ENCODE measurements around the gene C2orf80. TPM values are rescaled to one million over a fixed set of nuclear protein-coding genes. Genes with fewer than 3 reads are reported as not detected.

The C2orf80 gene
- total and polyA plus RNA-seq, 5 donors from 2014 or later: not detected

DNA sequence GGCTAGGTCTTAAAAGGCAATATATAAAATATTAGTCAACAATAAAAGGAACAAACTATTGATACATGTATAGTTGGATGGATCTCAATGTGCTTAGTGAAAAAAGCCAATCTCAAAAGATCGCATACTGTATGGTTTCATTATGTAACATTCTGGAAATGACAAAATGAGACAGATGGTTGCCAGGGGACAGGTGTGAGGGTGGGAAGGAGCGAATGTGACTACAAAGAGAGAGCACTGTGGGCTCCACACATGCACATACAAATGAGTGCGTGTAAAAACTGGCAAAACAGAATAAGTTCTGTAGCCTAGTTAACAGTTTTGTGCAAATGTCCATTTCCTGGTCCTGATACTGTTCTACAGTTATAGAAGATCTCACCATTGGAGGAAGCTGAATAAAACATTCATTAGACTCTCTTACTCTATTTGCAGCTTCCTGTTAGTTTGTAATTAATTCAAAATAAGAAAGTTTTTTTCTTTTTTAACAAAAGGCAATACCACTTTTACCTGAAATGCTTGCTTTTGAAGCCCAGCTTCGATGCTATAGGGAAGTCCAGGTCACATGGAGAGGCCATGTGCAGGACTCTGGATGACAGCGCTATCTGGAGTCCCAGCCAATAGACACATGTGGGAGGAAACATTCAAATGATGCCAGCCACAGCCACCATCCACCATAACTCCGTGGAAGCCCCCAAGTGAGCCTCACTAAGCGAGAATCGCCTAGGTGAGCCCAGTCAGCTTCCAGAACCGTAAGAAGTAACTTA lies 21.0 kb upstream of the C2orf80 start:
- ATAC-seq (ENCODE audit: low read depth in 2 of 2): no peak
- no peaks in the 10 kb centered on the region for H3K9me3 Mint-ChIP-seq

GRCh38 chr2:208208335-208209085 lies 18.7 kb upstream of the C2orf80 start:
- peaks cover 0 to 4% (median 1%) of the 10 kb centered on the region in 4 donors for H3K4me1 Mint-ChIP-seq
- DNase-seq (no peak), ATAC-seq (ENCODE audit: low read depth in 2 of 2) (no peak)
- H3K9me3 ChIP-seq (ENCODE audit: control insufficient read depth in 2 of 2, low read length in 2 of 2): no peaks in the 10 kb centered on the region
- H3K27ac ChIP-seq (ENCODE audit: insufficient read depth, low read length, poor library complexity, severe bottlenecking): no peak overlapping the region
- H3K9me3 Mint-ChIP-seq: no peaks in the 10 kb centered on the region
- H3K27me3 ChIP-seq (ENCODE audit: control insufficient read depth, insufficient read depth, low read length): no peaks in the 10 kb centered on the region
- no peak overlapping the region for H3K4me3 ChIP-seq (ENCODE audit: low read depth, low read length)
- no peak overlapping the region for H3K4me3 Mint-ChIP-seq
- peaks cover 31% of the 10 kb centered on the region for H3K27me3 Mint-ChIP-seq
- no peak overlapping the region for H3K27ac Mint-ChIP-seq
- no peaks in the 10 kb centered on the region for H3K36me3 Mint-ChIP-seq
- H3K36me3 ChIP-seq (ENCODE audit: control insufficient read depth, insufficient read depth, low read length): no peaks in the 10 kb centered on the region
- no peaks in the 10 kb centered on the region for H3K4me1 ChIP-seq (ENCODE audit: control insufficient read depth, insufficient read depth, low read length, poor library complexity, severe bottlenecking)

More for the DNA sequence above, 21.0 kb upstream of the C2orf80 start:
- no peaks in the 10 kb centered on the region for H3K36me3 ChIP-seq (ENCODE audit: control insufficient read depth, insufficient read depth, low read length)
- no peak overlapping the region for H3K27ac ChIP-seq (ENCODE audit: insufficient read depth, low read length, poor library complexity, severe bottlenecking)
- Mint-ChIP-seq H3K36me3 (no peaks in the 10 kb centered on the region), H3K27ac (no peak overlapping the region), H3K4me1 (peaks cover 0 to 6% (median 5%) of the 10 kb centered on the region in 4 donors), H3K27me3 (peaks cover 22% of the 10 kb centered on the region), H3K4me3 (no peak overlapping the region)
- no peaks in the 10 kb centered on the region for H3K9me3 ChIP-seq (ENCODE audit: control insufficient read depth in 2 of 2, low read length in 2 of 2)
- DNase-seq: no peak
- no peaks in the 10 kb centered on the region for H3K4me1 ChIP-seq (ENCODE audit: control insufficient read depth, insufficient read depth, low read length, poor library complexity, severe bottlenecking)
- no peaks in the 10 kb centered on the region for H3K27me3 ChIP-seq (ENCODE audit: control insufficient read depth, insufficient read depth, low read length)
- H3K4me3 ChIP-seq (ENCODE audit: low read depth, low read length): no peak overlapping the region

GRCh38 chr2:208207769-208208168 lies 17.9 kb upstream of the C2orf80 start:
- H3K27me3 Mint-ChIP-seq: peaks cover 31% of the 10 kb centered on the region

GRCh38 chr2:208204166-208204565 lies 14.3 kb upstream of the C2orf80 start:
- no peaks in the 10 kb centered on the region for H3K4me1 ChIP-seq (ENCODE audit: control insufficient read depth, insufficient read depth, low read length, poor library complexity, severe bottlenecking)
- Mint-ChIP-seq H3K9me3 (no peaks in the 10 kb centered on the region), H3K4me3 (no peak overlapping the region), H3K4me1 (peaks cover 0 to 4% (median 0%) of the 10 kb centered on the region in 4 donors), H3K27me3 (peaks cover 14% of the 10 kb centered on the region), H3K27ac (no peak overlapping the region), H3K36me3 (no peaks in the 10 kb centered on the region)
- DNase-seq (no peak), ATAC-seq (ENCODE audit: low read depth in 2 of 2) (no peak)
- H3K4me3 ChIP-seq (ENCODE audit: low read depth, low read length): no peak overlapping the region
- H3K27me3 ChIP-seq (ENCODE audit: control insufficient read depth, insufficient read depth, low read length): no peaks in the 10 kb centered on the region
- H3K27ac ChIP-seq (ENCODE audit: insufficient read depth, low read length, poor library complexity, severe bottlenecking): no peak overlapping the region
- H3K36me3 ChIP-seq (ENCODE audit: control insufficient read depth, insufficient read depth, low read length): no peaks in the 10 kb centered on the region
- no peaks in the 10 kb centered on the region for H3K9me3 ChIP-seq (ENCODE audit: control insufficient read depth in 2 of 2, low read length in 2 of 2)

More at GRCh38 chr2:208207769-208208168, 17.9 kb upstream of the C2orf80 start:
- H3K4me3 Mint-ChIP-seq: no peak overlapping the region
- H3K27ac Mint-ChIP-seq: no peak overlapping the region
- no peaks in the 10 kb centered on the region for H3K4me1 ChIP-seq (ENCODE audit: control insufficient read depth, insufficient read depth, low read length, poor library complexity, severe bottlenecking)
- H3K36me3 Mint-ChIP-seq: no peaks in the 10 kb centered on the region
- H3K36me3 ChIP-seq (ENCODE audit: control insufficient read depth, insufficient read depth, low read length): no peaks in the 10 kb centered on the region
- ATAC-seq (ENCODE audit: low read depth in 2 of 2) (no peak), DNase-seq (no peak)
- no peak overlapping the region for H3K4me3 ChIP-seq (ENCODE audit: low read depth, low read length)
- no peaks in the 10 kb centered on the region for H3K9me3 ChIP-seq (ENCODE audit: control insufficient read depth in 2 of 2, low read length in 2 of 2)
- no peak overlapping the region for H3K27ac ChIP-seq (ENCODE audit: insufficient read depth, low read length, poor library complexity, severe bottlenecking)
- peaks cover 0 to 4% (median 0%) of the 10 kb centered on the region in 4 donors for H3K4me1 Mint-ChIP-seq
- no peaks in the 10 kb centered on the region for H3K27me3 ChIP-seq (ENCODE audit: control insufficient read depth, insufficient read depth, low read length)
- H3K9me3 Mint-ChIP-seq: no peaks in the 10 kb centered on the region

DNA sequence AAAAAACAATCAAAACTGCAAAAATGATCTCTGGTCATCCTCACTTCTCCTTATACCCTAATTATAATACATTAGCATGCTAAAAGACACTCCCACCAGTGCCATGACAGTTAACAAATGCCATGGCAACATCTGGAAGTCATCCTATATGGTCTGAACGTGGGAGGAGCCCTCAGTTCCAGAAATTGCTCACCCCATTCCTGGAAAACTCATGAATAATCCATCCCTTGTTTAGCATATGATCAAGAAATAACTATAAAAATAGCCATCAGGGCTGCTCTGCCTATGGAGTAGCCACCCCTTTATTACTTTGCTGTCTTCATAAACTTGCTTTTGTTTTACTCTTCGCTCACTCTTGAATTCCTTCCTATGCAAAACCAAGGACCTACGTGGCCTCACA lies 5.7 kb upstream of the C2orf80 start:
- no peaks in the 10 kb centered on the region for H3K36me3 ChIP-seq (ENCODE audit: control insufficient read depth, insufficient read depth, low read length)
- H3K4me1 ChIP-seq (ENCODE audit: control insufficient read depth, insufficient read depth, low read length, poor library complexity, severe bottlenecking): no peaks in the 10 kb centered on the region
- no peaks in the 10 kb centered on the region for H3K4me1 Mint-ChIP-seq
- DNase-seq (no peak), ATAC-seq (ENCODE audit: low read depth in 2 of 2) (no peak)
- peaks cover 8% of the 10 kb centered on the region for H3K27me3 Mint-ChIP-seq
- H3K27me3 ChIP-seq (ENCODE audit: control insufficient read depth, insufficient read depth, low read length): no peaks in the 10 kb centered on the region
- H3K36me3 Mint-ChIP-seq: no peaks in the 10 kb centered on the region
- no peaks in the 10 kb centered on the region for H3K9me3 ChIP-seq (ENCODE audit: control insufficient read depth in 2 of 2, low read length in 2 of 2)
- no peak overlapping the region for H3K4me3 Mint-ChIP-seq
- no peak overlapping the region for H3K4me3 ChIP-seq (ENCODE audit: low read depth, low read length)
- H3K9me3 Mint-ChIP-seq: no peaks in the 10 kb centered on the region
- no peak overlapping the region for H3K27ac ChIP-seq (ENCODE audit: insufficient read depth, low read length, poor library complexity, severe bottlenecking)
- no peak overlapping the region for H3K27ac Mint-ChIP-seq

- Mint-ChIP-seq H3K9me3 (no peaks in the 10 kb centered on the region), H3K36me3 (no peaks in the 10 kb centered on the region), H3K4me1 (no peaks in the 10 kb centered on the region), H3K4me3 (no peak overlapping the region), H3K27ac (no peak overlapping the region), H3K27me3 (peaks cover 4% of the 10 kb centered on the region)
- H3K27me3 ChIP-seq (ENCODE audit: control insufficient read depth, insufficient read depth, low read length): no peaks in the 10 kb centered on the region
- H3K27ac ChIP-seq (ENCODE audit: insufficient read depth, low read length, poor library complexity, severe bottlenecking): no peak overlapping the region
- ATAC-seq (ENCODE audit: low read depth in 2 of 2) (no peak), DNase-seq (no peak)
- no peak overlapping the region for H3K4me3 ChIP-seq (ENCODE audit: low read depth, low read length)
- no peaks in the 10 kb centered on the region for H3K36me3 ChIP-seq (ENCODE audit: control insufficient read depth, insufficient read depth, low read length)
- no peaks in the 10 kb centered on the region for H3K4me1 ChIP-seq (ENCODE audit: control insufficient read depth, insufficient read depth, low read length, poor library complexity, severe bottlenecking)
- H3K9me3 ChIP-seq (ENCODE audit: control insufficient read depth in 2 of 2, low read length in 2 of 2): no peaks in the 10 kb centered on the region
Measured at GRCh38 chr2:208192611-208193236, 2.9 kb upstream of the C2orf80 start.

- ATAC-seq (ENCODE audit: low read depth in 2 of 2) (no peak), DNase-seq (no peak)
- Histone ChIP-seq H3K27ac (ENCODE audit: insufficient read depth, low read length, poor library complexity, severe bottlenecking) (no peak overlapping the region), H3K9me3 (ENCODE audit: control insufficient read depth in 2 of 2, low read length in 2 of 2) (no peaks in the 10 kb centered on the region), H3K4me1 (ENCODE audit: control insufficient read depth, insufficient read depth, low read length, poor library complexity, severe bottlenecking) (no peaks in the 10 kb centered on the region), H3K27me3 (ENCODE audit: control insufficient read depth, insufficient read depth, low read length) (no peaks in the 10 kb centered on the region), H3K36me3 (ENCODE audit: control insufficient read depth, insufficient read depth, low read length) (no peaks in the 10 kb centered on the region), H3K4me3 (ENCODE audit: low read depth, low read length) (no peak overlapping the region)
- H3K36me3 Mint-ChIP-seq: no peaks in the 10 kb centered on the region
- H3K27ac Mint-ChIP-seq: no peak overlapping the region
- H3K9me3 Mint-ChIP-seq: no peaks in the 10 kb centered on the region
- peaks cover 0 to 8% (median 0%) of the 10 kb centered on the region in 4 donors for H3K4me1 Mint-ChIP-seq
- H3K27me3 Mint-ChIP-seq: peaks cover 24% of the 10 kb centered on the region
- no peak overlapping the region for H3K4me3 Mint-ChIP-seq
Measured at GRCh38 chr2:208189069-208189809, 591 bp downstream of the C2orf80 start.

Measured in CD4-positive, CD25-positive, alpha-beta regulatory T cell (primary cell).